ENCODE measurements around the gene HOOK2. TPM values are rescaled to one million over a fixed set of nuclear protein-coding genes. Genes with fewer than 3 reads are reported as not detected.

Gene HOOK2
- total and polyA plus RNA-seq, 9 of the 15 experiments (the other 6 are each of a cell fraction or from before 2014, with no cell fraction given), result 1.3 to 17.2 (median 9.9) TPM

DNA sequence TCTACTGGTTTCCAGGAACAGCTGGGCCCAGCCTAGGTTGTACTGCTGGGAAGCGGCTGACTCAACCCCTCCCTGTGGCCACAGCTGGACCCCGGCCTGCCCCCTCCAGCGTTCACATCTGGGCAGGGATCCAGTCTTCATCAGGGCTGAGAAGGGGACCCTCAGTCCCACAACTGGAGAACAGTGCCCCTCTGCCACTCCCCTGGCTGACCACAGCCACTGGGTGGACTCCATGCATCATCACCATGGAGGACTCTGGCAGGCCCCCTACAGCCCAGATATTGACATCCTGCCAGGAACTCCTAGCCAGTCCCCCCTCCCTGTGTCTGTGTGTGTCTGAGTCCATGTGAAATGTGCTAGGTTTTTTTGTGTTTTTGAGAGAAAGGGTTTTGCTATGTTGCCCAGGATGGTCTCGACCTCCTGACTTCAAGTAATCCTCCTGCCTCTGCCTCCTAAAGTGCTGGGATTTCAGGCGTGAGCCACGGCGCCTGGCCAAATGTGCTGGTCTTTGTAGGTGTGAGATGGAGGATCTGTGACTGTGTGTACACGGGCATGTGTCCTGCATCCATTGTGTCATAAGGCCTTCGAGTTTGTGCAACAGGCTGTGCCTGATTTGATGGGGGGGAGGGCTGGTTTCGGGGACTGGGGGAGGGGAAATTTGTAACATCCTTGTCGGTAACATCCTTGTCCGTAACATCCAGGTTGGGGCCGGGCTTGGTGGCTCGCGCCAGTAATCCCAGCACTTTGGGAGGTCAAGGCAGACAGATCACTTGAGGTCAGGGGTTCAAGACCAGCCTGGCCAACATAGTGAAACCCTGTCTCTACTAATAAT, 4.0 kb upstream of the HOOK2 start (continued):
- TF ChIP-seq, protein P1, sequence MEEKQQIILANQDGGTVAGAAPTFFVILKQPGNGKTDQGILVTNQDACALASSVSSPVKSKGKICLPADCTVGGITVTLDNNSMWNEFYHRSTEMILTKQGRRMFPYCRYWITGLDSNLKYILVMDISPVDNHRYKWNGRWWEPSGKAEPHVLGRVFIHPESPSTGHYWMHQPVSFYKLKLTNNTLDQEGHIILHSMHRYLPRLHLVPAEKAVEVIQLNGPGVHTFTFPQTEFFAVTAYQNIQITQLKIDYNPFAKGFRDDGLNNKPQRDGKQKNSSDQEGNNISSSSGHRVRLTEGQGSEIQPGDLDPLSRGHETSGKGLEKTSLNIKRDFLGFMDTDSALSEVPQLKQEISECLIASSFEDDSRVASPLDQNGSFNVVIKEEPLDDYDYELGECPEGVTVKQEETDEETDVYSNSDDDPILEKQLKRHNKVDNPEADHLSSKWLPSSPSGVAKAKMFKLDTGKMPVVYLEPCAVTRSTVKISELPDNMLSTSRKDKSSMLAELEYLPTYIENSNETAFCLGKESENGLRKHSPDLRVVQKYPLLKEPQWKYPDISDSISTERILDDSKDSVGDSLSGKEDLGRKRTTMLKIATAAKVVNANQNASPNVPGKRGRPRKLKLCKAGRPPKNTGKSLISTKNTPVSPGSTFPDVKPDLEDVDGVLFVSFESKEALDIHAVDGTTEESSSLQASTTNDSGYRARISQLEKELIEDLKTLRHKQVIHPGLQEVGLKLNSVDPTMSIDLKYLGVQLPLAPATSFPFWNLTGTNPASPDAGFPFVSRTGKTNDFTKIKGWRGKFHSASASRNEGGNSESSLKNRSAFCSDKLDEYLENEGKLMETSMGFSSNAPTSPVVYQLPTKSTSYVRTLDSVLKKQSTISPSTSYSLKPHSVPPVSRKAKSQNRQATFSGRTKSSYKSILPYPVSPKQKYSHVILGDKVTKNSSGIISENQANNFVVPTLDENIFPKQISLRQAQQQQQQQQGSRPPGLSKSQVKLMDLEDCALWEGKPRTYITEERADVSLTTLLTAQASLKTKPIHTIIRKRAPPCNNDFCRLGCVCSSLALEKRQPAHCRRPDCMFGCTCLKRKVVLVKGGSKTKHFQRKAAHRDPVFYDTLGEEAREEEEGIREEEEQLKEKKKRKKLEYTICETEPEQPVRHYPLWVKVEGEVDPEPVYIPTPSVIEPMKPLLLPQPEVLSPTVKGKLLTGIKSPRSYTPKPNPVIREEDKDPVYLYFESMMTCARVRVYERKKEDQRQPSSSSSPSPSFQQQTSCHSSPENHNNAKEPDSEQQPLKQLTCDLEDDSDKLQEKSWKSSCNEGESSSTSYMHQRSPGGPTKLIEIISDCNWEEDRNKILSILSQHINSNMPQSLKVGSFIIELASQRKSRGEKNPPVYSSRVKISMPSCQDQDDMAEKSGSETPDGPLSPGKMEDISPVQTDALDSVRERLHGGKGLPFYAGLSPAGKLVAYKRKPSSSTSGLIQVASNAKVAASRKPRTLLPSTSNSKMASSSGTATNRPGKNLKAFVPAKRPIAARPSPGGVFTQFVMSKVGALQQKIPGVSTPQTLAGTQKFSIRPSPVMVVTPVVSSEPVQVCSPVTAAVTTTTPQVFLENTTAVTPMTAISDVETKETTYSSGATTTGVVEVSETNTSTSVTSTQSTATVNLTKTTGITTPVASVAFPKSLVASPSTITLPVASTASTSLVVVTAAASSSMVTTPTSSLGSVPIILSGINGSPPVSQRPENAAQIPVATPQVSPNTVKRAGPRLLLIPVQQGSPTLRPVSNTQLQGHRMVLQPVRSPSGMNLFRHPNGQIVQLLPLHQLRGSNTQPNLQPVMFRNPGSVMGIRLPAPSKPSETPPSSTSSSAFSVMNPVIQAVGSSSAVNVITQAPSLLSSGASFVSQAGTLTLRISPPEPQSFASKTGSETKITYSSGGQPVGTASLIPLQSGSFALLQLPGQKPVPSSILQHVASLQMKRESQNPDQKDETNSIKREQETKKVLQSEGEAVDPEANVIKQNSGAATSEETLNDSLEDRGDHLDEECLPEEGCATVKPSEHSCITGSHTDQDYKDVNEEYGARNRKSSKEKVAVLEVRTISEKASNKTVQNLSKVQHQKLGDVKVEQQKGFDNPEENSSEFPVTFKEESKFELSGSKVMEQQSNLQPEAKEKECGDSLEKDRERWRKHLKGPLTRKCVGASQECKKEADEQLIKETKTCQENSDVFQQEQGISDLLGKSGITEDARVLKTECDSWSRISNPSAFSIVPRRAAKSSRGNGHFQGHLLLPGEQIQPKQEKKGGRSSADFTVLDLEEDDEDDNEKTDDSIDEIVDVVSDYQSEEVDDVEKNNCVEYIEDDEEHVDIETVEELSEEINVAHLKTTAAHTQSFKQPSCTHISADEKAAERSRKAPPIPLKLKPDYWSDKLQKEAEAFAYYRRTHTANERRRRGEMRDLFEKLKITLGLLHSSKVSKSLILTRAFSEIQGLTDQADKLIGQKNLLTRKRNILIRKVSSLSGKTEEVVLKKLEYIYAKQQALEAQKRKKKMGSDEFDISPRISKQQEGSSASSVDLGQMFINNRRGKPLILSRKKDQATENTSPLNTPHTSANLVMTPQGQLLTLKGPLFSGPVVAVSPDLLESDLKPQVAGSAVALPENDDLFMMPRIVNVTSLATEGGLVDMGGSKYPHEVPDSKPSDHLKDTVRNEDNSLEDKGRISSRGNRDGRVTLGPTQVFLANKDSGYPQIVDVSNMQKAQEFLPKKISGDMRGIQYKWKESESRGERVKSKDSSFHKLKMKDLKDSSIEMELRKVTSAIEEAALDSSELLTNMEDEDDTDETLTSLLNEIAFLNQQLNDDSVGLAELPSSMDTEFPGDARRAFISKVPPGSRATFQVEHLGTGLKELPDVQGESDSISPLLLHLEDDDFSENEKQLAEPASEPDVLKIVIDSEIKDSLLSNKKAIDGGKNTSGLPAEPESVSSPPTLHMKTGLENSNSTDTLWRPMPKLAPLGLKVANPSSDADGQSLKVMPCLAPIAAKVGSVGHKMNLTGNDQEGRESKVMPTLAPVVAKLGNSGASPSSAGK (IDR thresholded peaks at IDR 0.05), result no peak
- no peak for TF ChIP-seq FOSL1 (tag; conservative IDR thresholded peaks at IDR 0.05)
- no peak for TF ChIP-seq ZNF140 (CRISPR knock-in tag; IDR thresholded peaks at IDR 0.05)
- TF ChIP-seq, protein P2, sequence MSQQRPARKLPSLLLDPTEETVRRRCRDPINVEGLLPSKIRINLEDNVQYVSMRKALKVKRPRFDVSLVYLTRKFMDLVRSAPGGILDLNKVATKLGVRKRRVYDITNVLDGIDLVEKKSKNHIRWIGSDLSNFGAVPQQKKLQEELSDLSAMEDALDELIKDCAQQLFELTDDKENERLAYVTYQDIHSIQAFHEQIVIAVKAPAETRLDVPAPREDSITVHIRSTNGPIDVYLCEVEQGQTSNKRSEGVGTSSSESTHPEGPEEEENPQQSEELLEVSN (IDR thresholded peaks at IDR 0.05; ENCODE audit: borderline replicate concordance in 1 of 2, extremely low read depth in 1 of 2, insufficient read depth in 1 of 2, insufficient read length in 1 of 2, low read depth in 1 of 2, low read length in 1 of 2, poor library complexity in 1 of 2, severe bottlenecking in 1 of 2), result peak in 1 of 2 experiments; percentile 2
- peak; percentile 23; the same call in 1 of the 2 replicates for TF ChIP-seq CBFA2T2 (conservative IDR thresholded peaks at IDR 0.05)
- TF ChIP-seq, protein P3, sequence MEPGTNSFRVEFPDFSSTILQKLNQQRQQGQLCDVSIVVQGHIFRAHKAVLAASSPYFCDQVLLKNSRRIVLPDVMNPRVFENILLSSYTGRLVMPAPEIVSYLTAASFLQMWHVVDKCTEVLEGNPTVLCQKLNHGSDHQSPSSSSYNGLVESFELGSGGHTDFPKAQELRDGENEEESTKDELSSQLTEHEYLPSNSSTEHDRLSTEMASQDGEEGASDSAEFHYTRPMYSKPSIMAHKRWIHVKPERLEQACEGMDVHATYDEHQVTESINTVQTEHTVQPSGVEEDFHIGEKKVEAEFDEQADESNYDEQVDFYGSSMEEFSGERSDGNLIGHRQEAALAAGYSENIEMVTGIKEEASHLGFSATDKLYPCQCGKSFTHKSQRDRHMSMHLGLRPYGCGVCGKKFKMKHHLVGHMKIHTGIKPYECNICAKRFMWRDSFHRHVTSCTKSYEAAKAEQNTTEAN (CRISPR knock-in tag; IDR thresholded peaks at IDR 0.05), result no peak
- no peak for TF ChIP-seq ARHGAP35 (IDR thresholded peaks at IDR 0.05; ENCODE audit: partially characterized antibody)
- TF ChIP-seq KDM2B (CRISPR knock-in tag; IDR thresholded peaks at IDR 0.05), result no peak
- TF ChIP-seq NFXL1 (CRISPR knock-in tag; IDR thresholded peaks at IDR 0.05), result no peak
- TF ChIP-seq, protein P4, sequence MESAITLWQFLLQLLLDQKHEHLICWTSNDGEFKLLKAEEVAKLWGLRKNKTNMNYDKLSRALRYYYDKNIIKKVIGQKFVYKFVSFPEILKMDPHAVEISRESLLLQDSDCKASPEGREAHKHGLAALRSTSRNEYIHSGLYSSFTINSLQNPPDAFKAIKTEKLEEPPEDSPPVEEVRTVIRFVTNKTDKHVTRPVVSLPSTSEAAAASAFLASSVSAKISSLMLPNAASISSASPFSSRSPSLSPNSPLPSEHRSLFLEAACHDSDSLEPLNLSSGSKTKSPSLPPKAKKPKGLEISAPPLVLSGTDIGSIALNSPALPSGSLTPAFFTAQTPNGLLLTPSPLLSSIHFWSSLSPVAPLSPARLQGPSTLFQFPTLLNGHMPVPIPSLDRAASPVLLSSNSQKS (CRISPR knock-in tag; IDR thresholded peaks at IDR 0.05), result no peak
